ENCODE measurements around the gene NTRK3. TPM values are rescaled to one million over a fixed set of nuclear protein-coding genes. Genes with fewer than 3 reads are reported as not detected.

NTRK3 gene
- polyA plus RNA-seq, 1 donor from 2014 or later: 42.7 TPM

GRCh38 chr15:88264622-88265021 lies 8.1 kb upstream of the NTRK3 start:
- no peak for TF ChIP-seq RAD21 (conservative IDR thresholded peaks at IDR 0.05)
- TF ChIP-seq POLR2AphosphoS5 (IDR thresholded peaks at IDR 0.05): no peak
- TF ChIP-seq REST (IDR thresholded peaks at IDR 0.05; ENCODE audit: borderline replicate concordance): no peak

DNA sequence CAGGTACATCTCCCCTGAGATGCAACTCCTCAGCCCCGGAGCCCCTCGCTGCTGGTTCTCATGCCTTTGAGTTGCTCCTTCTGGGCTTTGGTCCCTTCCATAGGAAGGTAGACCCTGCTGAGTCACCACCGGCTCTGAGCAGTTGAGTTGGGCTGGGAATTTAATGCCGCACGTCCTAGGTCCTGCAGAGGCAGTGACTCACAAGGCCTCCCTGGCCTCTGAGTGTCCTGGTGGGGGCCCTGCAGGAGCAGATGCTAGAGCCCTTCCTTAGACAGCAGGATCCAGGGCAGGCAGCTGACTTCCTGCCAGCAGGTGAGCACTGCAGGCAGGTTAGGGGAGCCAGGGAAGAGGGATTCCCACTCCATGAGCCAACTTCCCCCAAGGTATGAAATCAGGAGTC lies 5.5 kb upstream of the NTRK3 start:
- Histone ChIP-seq H3K79me2 (replicated peaks; ENCODE audit: insufficient read depth, low read length) (no peaks in the 10 kb centered on the region), H3K36me3 (ENCODE audit: insufficient read depth, low read length) (no peaks in the 10 kb centered on the region), H3K9me2 (ENCODE audit: insufficient read depth, low read length) (no peaks in the 10 kb centered on the region), H3K27ac (ENCODE audit: low read length) (no peak overlapping the region), H3K9me3 (ENCODE audit: low read length) (peaks cover 3% of the 10 kb centered on the region), H3K27me3 (ENCODE audit: insufficient read depth, low read depth, low read length) (peaks cover 2% of the 10 kb centered on the region), H4K20me1 (ENCODE audit: insufficient read depth) (no peaks in the 10 kb centered on the region), H3K4me2 (ENCODE audit: low read length) (no peak overlapping the region), H3K4me3 (ENCODE audit: low read length) (no peak overlapping the region), H2AFZ (ENCODE audit: low read depth, low read length) (no peak overlapping the region), H3F3A (ENCODE audit: insufficient read depth, low read length, poor library complexity, severe bottlenecking) (no peaks in the 10 kb centered on the region), H3K9ac (ENCODE audit: low read length) (no peak overlapping the region)
- no peak for TF ChIP-seq EP300 (conservative IDR thresholded peaks at IDR 0.05; ENCODE audit: poor library complexity, severe bottlenecking)
- TF ChIP-seq TAF1 (IDR thresholded peaks at IDR 0.05; ENCODE audit: low read depth): no peak
- no peak for TF ChIP-seq SMC3 (conservative IDR thresholded peaks at IDR 0.05; ENCODE audit: poor library complexity)
- TF ChIP-seq EZH2 (IDR thresholded peaks at IDR 0.05; ENCODE audit: borderline replicate concordance, insufficient read depth, low read length, poor library complexity, severe bottlenecking): no peak
- TF ChIP-seq POLR2AphosphoS5 (IDR thresholded peaks at IDR 0.05): no peak
- no peak for TF ChIP-seq MXI1 (conservative IDR thresholded peaks at IDR 0.05; ENCODE audit: poor library complexity, severe bottlenecking)
- TF ChIP-seq RAD21 (conservative IDR thresholded peaks at IDR 0.05): no peak
- TF ChIP-seq, protein P1, sequence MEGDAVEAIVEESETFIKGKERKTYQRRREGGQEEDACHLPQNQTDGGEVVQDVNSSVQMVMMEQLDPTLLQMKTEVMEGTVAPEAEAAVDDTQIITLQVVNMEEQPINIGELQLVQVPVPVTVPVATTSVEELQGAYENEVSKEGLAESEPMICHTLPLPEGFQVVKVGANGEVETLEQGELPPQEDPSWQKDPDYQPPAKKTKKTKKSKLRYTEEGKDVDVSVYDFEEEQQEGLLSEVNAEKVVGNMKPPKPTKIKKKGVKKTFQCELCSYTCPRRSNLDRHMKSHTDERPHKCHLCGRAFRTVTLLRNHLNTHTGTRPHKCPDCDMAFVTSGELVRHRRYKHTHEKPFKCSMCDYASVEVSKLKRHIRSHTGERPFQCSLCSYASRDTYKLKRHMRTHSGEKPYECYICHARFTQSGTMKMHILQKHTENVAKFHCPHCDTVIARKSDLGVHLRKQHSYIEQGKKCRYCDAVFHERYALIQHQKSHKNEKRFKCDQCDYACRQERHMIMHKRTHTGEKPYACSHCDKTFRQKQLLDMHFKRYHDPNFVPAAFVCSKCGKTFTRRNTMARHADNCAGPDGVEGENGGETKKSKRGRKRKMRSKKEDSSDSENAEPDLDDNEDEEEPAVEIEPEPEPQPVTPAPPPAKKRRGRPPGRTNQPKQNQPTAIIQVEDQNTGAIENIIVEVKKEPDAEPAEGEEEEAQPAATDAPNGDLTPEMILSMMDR (IDR thresholded peaks at IDR 0.05; ENCODE audit: poor library complexity, severe bottlenecking): no peak
- TF ChIP-seq REST (IDR thresholded peaks at IDR 0.05; ENCODE audit: borderline replicate concordance): no peak

More at GRCh38 chr15:88264622-88265021, 8.1 kb upstream of the NTRK3 start:
- no peaks in the 10 kb centered on the region for H3K79me2 ChIP-seq (replicated peaks; ENCODE audit: insufficient read depth, low read length)
- H3K9me3 ChIP-seq (ENCODE audit: low read length): peaks cover 3% of the 10 kb centered on the region
- no peak overlapping the region for H3K4me3 ChIP-seq (ENCODE audit: low read length)
- no peaks in the 10 kb centered on the region for H4K20me1 ChIP-seq (ENCODE audit: insufficient read depth)
- no peaks in the 10 kb centered on the region for H3K9me2 ChIP-seq (ENCODE audit: insufficient read depth, low read length)
- no peak overlapping the region for H3K4me2 ChIP-seq (ENCODE audit: low read length)
- H3F3A ChIP-seq (ENCODE audit: insufficient read depth, low read length, poor library complexity, severe bottlenecking): no peaks in the 10 kb centered on the region
- H3K9ac ChIP-seq (ENCODE audit: low read length): no peak overlapping the region
- H2AFZ ChIP-seq (ENCODE audit: low read depth, low read length): no peak overlapping the region
- no peaks in the 10 kb centered on the region for H3K36me3 ChIP-seq (ENCODE audit: insufficient read depth, low read length)
- no peak overlapping the region for H3K27ac ChIP-seq (ENCODE audit: low read length)
- no peaks in the 10 kb centered on the region for H3K27me3 ChIP-seq (ENCODE audit: insufficient read depth, low read depth, low read length)

Data from neural cell (in vitro differentiated cells).